AG04450 (cell line): ENCODE data around the gene SLC38A5. TPM values are rescaled to one million over a fixed set of nuclear protein-coding genes. Genes with fewer than 3 reads are reported as not detected.
"Not testable (repeated sequence)": the region's sequence is repeated elsewhere in the genome, so short reads cannot be mapped to it uniquely, and the experiment has no call there.

Source experiments
- CTCF ChIA-PET: fragments of 300-600, 350-600 bp; formaldehyde crosslinking; extraction: SDS; loops from one replicate; lab custom pipeline; 2022; ENCODE audit warnings: antibody characterized with exemption, inconsistent platforms; lab: Charles Lee
- POLR2A ChIA-PET: fragments of 350-600 bp; formaldehyde crosslinking; extraction: SDS; loops from one replicate; lab custom pipeline; 2021; ENCODE audit warnings: antibody characterized with exemption, inconsistent platforms; lab: Yijun Ruan, JAX
- DNase-seq: peaks from one replicate; pipeline ENCODE4 v3.0.0-alpha.2; 2011; ENCODE audit warnings: low read depth, low spot score
- H3K27ac ChIP-seq: one replicate; pipeline ENCODE4 v1.5.1; 2012; ENCODE audit warnings: low read depth, low read length, control low read depth
- H3K27me3 ChIP-seq: one replicate; pipeline ENCODE4 v1.6.0; 2012; ENCODE audit warnings: low read length; ENCODE audit not compliant: control insufficient read depth, insufficient read depth
- H3K4me3 ChIP-seq: 2 replicates; pipeline ENCODE4 v1.5.1; 2011; ENCODE audit warnings: mild to moderate bottlenecking, low read depth, low read length, control low read depth
- H3K9me3 ChIP-seq: 2 replicates; pipeline ENCODE4 v1.5.1; 2012; ENCODE audit warnings: low read length; ENCODE audit not compliant: control insufficient read depth, insufficient read depth
- polyA minus RNA-seq: library from RNA; depleted of rRNA, polyadenylated mRNA; stranded (reverse); fragments of >200 nt; gene quantifications from 2 replicates; pipeline ENCODE4 v1.2.3, GENCODE V29; 2011; rRNA and poly(A)+ RNA removed
- polyA plus RNA-seq: library from polyadenylated mRNA; depleted of rRNA; stranded (reverse); fragments of >200 nt; gene quantifications from 2 replicates; pipeline ENCODE4 v1.2.3, GENCODE V29; 2011; rRNA removed
- TF ChIP-seq, protein P1 (sequence below): IDR thresholded peaks from 2 replicates; pipeline ENCODE4 v1.5.1; 2011; ENCODE audit warnings: low read depth, low read length, control low read depth, inconsistent platforms

SLC38A5 gene
- 19.1 and 22.3 TPM in 2 replicates for polyA plus RNA-seq
- 33.1 and 44.6 TPM in 2 replicates for polyA minus RNA-seq

GRCh38 chrX:48470110-48470832 is at the start of gene SLC38A5:
Gene SLC38A5, minus strand, starts transcription at chrX:48470260. Its CDS starts 2,336 bp downstream, at chrX:48467924.
- TF ChIP-seq, protein P1, sequence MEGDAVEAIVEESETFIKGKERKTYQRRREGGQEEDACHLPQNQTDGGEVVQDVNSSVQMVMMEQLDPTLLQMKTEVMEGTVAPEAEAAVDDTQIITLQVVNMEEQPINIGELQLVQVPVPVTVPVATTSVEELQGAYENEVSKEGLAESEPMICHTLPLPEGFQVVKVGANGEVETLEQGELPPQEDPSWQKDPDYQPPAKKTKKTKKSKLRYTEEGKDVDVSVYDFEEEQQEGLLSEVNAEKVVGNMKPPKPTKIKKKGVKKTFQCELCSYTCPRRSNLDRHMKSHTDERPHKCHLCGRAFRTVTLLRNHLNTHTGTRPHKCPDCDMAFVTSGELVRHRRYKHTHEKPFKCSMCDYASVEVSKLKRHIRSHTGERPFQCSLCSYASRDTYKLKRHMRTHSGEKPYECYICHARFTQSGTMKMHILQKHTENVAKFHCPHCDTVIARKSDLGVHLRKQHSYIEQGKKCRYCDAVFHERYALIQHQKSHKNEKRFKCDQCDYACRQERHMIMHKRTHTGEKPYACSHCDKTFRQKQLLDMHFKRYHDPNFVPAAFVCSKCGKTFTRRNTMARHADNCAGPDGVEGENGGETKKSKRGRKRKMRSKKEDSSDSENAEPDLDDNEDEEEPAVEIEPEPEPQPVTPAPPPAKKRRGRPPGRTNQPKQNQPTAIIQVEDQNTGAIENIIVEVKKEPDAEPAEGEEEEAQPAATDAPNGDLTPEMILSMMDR, result no peak
- Histone ChIP-seq H3K27me3 (no peaks in the 10 kb centered on the region), H3K27ac (no peak within 1 kb of the TSS), H3K4me3 (peak within 1 kb of the TSS; percentile 49), H3K9me3 (no peaks in the 10 kb centered on the region)
- no peak for DNase-seq
- ChIA-PET POLR2A (no interaction called here), CTCF (no interaction called here)

DNA sequence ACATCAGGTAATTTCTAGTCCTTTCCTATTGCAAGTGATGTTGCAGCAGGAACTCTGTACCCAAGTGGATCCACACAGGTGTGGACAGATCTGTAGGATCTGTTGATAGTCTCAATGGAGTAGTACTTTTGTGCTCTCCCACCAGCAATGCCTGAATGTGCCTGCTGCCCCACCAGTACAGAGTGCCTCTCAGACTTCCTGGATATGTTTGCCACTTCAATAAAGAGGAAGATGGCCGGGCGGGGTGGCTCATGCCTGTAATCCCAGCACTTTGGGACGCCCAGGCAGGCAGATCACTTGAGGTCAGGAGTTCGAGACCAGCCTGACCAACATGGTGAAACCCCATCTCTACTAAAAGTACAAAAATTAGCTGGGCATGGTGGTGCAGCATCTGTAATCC is 49.4 kb upstream of the SLC38A5 start:
- H3K4me3 ChIP-seq, POLR2A ChIA-PET, CTCF ChIA-PET, DNase-seq, H3K9me3 ChIP-seq, H3K27ac ChIP-seq, H3K27me3 ChIP-seq: not testable (repeated sequence)

DNA sequence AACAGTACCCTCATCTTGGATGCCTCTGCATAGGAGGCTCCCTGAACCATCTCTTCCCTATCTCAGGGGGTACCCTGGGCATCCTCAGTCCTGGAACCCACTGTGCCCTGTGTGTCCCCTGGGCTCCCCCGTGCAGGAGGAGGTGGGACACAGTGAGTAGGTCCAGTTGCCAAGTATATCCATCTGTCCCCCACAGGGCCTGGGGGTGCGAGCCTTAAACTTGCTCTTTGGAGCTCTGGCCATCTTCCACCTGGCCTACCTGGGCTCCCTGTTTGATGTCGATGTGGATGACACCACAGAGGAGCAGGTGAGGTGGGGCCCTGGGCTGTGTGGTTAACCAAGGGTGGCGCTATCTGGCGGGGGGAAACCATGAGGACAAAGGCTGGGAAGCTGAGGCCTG is 46.9 kb upstream of the SLC38A5 start:
- DNase-seq, result no peak
- TF ChIP-seq, protein P1, result no peak
- Histone ChIP-seq H3K9me3 (no peaks in the 10 kb centered on the region), H3K27ac (no peak overlapping the region), H3K27me3 (no peaks in the 10 kb centered on the region), H3K4me3 (no peak overlapping the region)
- ChIA-PET CTCF (no interaction called here), POLR2A (no interaction called here)

- Histone ChIP-seq H3K27me3 (no peaks in the 10 kb centered on the region), H3K9me3 (no peaks in the 10 kb centered on the region), H3K4me3 (no peak overlapping the region), H3K27ac (no peak overlapping the region)
- no peak for DNase-seq
- ChIA-PET CTCF (no interaction called here), POLR2A (no interaction called here)
- TF ChIP-seq, protein P1, result no peak
These were observed 46.2 kb upstream of the SLC38A5 start for GRCh38 chrX:48516285-48516684.

DNA sequence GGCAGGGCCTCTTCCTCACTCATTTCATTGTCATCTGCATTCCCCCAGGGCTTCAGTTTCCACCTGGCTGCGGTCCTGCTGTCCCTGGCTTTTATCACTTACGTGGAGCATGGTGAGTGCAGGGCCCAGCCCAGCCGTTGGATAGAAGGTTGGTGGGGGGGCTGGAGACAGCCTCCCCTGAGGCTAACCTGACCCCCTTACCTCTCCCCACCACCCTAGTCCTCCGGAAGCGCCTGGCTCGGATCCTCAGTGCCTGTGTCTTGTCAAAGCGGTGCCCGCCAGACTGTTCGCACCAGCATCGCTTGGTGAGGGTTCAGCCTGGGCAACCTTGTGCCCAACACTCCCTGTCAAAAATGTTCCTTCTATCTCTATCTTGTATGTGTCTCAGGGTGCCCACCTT is 45.8 kb upstream of the SLC38A5 start:
- Histone ChIP-seq H3K27me3 (no peaks in the 10 kb centered on the region), H3K4me3 (no peak overlapping the region), H3K27ac (no peak overlapping the region), H3K9me3 (no peaks in the 10 kb centered on the region)
- TF ChIP-seq, protein P1, result no peak
- POLR2A ChIA-PET, result no interaction called here
- CTCF ChIA-PET, result no interaction called here
- no peak for DNase-seq
